ENCODE results near the gene INPPL1. TPM values are rescaled to one million over a fixed set of nuclear protein-coding genes. Genes with fewer than 3 reads are reported as not detected.

INPPL1 gene
- polyA plus RNA-seq, 1 donor (not counting 4 experiments of a cell fraction or from before 2014, with no cell fraction given) = 44.0 TPM

DNA sequence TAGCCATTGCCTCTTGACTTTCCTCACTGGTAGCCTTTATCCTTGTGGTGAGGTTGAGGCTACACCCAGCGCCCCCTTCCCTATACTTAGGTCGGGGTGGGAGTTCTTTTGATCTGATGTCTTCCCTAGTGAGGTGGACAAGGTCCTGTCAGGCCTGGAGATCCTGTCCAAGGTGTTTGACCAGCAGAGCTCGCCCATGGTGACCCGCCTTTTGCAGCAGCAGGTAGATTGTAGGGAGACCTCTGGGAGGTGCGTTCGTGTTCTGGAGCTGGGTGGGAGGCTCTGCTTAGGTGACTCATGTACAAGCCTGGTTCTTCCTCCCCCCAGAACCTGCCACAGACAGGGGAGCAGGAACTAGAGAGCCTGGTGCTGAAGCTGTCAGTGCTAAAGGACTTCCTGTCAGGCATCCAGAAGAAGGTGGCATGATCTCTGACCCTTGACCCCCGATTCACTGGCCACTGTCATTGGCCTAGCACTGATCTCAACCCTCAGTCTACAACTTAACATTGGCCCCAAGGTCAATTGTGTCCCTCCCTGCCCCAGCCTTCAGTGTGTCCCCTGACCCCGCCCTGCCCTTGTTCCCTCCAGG lies 4.9 kb downstream of the INPPL1 start:
- Histone ChIP-seq H3K4me3 (ENCODE audit: control insufficient read depth in 2 of 3, extremely low read depth in 1 of 3, insufficient read depth in 2 of 3, low read depth in 1 of 3, low read length in 3 of 3) (no peak overlapping the region), H3K36me3 (ENCODE audit: control insufficient read depth in 2 of 2, extremely low read depth in 1 of 2, insufficient read depth in 2 of 2, low read length in 2 of 2) (peaks cover 51 to 55% of the 10 kb centered on the region in 2 experiments), H3K27ac (ENCODE audit: control insufficient read depth, insufficient read depth, low read length) (no peak overlapping the region), H4K20me1 (ENCODE audit: control insufficient read depth, extremely low read depth, insufficient read depth, low read length) (peaks cover 3% of the 10 kb centered on the region), H3K79me2 (ENCODE audit: control insufficient read depth, insufficient read depth, low read length) (peaks cover 25% of the 10 kb centered on the region), H3K4me2 (ENCODE audit: control insufficient read depth, extremely low read depth, insufficient read depth, low read depth, low read length) (no peak overlapping the region), H3K9me3 (ENCODE audit: control insufficient read depth, low read depth, low read length) (no peaks in the 10 kb centered on the region), H3K9ac (ENCODE audit: control insufficient read depth, extremely low read depth, insufficient read depth, low read length) (no peak overlapping the region), H3K4me1 (ENCODE audit: control insufficient read depth, extremely low read depth, insufficient read depth, low read length) (peaks cover 3% of the 10 kb centered on the region), H3K9me1 (ENCODE audit: control insufficient read depth, extremely low read depth, insufficient read depth, low read length) (no peaks in the 10 kb centered on the region), H2AFZ (ENCODE audit: control insufficient read depth, low read length) (no peak overlapping the region), H3K27me3 (ENCODE audit: control insufficient read depth, extremely low read depth, insufficient read depth, low read length) (no peaks in the 10 kb centered on the region)
- dilution Hi-C loops (cut with MboI; ENCODE audit: extremely low pct_ligation_motif_present, low sequenced_read_pairs) = no loop called here
- FAIRE-seq (no peak), DNase-seq (ENCODE audit: low read depth, low spot score) (no peak)
- no peak for TF ChIP-seq EZH2 (IDR thresholded peaks at IDR 0.05; ENCODE audit: low read length)

GRCh38 chr11:72229925-72230763 lies 5.6 kb downstream of the INPPL1 start:
- no peak for DNase-seq (ENCODE audit: low read depth, low spot score)
- Histone ChIP-seq H3K4me1 (ENCODE audit: control insufficient read depth, extremely low read depth, insufficient read depth, low read length) (peaks cover 3% of the 10 kb centered on the region), H3K9me3 (ENCODE audit: control insufficient read depth, low read depth, low read length) (no peaks in the 10 kb centered on the region), H3K4me2 (ENCODE audit: control insufficient read depth, extremely low read depth, insufficient read depth, low read depth, low read length) (no peak overlapping the region), H3K27me3 (ENCODE audit: control insufficient read depth, extremely low read depth, insufficient read depth, low read length) (no peaks in the 10 kb centered on the region), H4K20me1 (ENCODE audit: control insufficient read depth, extremely low read depth, insufficient read depth, low read length) (peaks cover 3% of the 10 kb centered on the region), H3K9me1 (ENCODE audit: control insufficient read depth, extremely low read depth, insufficient read depth, low read length) (no peaks in the 10 kb centered on the region), H2AFZ (ENCODE audit: control insufficient read depth, low read length) (no peak overlapping the region), H3K36me3 (ENCODE audit: control insufficient read depth in 2 of 2, extremely low read depth in 1 of 2, insufficient read depth in 2 of 2, low read length in 2 of 2) (peaks cover 57 to 58% of the 10 kb centered on the region in 2 experiments), H3K9ac (ENCODE audit: control insufficient read depth, extremely low read depth, insufficient read depth, low read length) (no peak overlapping the region), H3K79me2 (ENCODE audit: control insufficient read depth, insufficient read depth, low read length) (peaks cover 21% of the 10 kb centered on the region), H3K27ac (ENCODE audit: control insufficient read depth, insufficient read depth, low read length) (no peak overlapping the region), H3K4me3 (ENCODE audit: control insufficient read depth in 2 of 3, extremely low read depth in 1 of 3, insufficient read depth in 2 of 3, low read depth in 1 of 3, low read length in 3 of 3) (no peak overlapping the region)
- dilution Hi-C loops (cut with MboI; ENCODE audit: extremely low pct_ligation_motif_present, low sequenced_read_pairs) = no loop called here
- no peak for FAIRE-seq
- no peak for TF ChIP-seq EZH2 (IDR thresholded peaks at IDR 0.05; ENCODE audit: low read length)
- TF ChIP-seq CTCF (optimal IDR thresholded peaks at IDR 0.05 in 1 of 3, IDR thresholded peaks at IDR 0.05 in 1 of 3, conservative IDR thresholded peaks at IDR 0.05 in 1 of 3; ENCODE audit: extremely low read depth in 1 of 3, insufficient read depth in 2 of 3, low read length in 3 of 3) = no peak
